Fibroblast of peridontal ligament (primary cell): Measurements from ENCODE around the gene ITPRIPL2.

Source experiments
- DNase-seq: peaks from one replicate; pipeline ENCODE4 v3.0.0-alpha.2; 2010; ENCODE audit errors: extremely low read depth

The ITPRIPL2 gene

GRCh38 chr16:19142939-19143598 is 29.3 kb downstream of the ITPRIPL2 start:
- no peak for DNase-seq

GRCh38 chr16:19143599-19143956 is 29.8 kb downstream of the ITPRIPL2 start:
- DNase-seq: no peak

GRCh38 chr16:19145010-19145409 is 31.2 kb downstream of the ITPRIPL2 start:
- no peak for DNase-seq

DNA sequence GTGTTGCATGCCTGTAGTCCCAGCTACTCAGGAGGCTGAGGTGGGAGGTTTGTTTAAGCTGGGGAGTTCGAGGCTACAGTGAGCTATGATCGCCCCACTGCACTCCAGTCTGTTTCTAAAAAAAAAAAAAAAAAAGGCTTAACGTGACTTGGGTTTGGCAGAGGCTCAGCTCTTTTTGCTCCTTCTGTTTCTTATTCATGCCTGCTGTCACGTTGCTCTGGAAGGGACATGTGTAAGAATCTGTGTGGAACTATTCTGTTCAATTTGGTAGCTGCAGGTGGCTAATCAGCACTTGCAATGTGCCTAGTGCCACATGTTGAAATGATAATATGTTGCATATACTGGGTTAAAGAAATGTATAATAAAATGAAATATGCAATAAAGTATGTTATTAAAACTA is 33.4 kb downstream of the ITPRIPL2 start:
- no peak for DNase-seq

- no peak for DNase-seq
These were observed 33.9 kb downstream of the ITPRIPL2 start for GRCh38 chr16:19147627-19148026.

- DNase-seq: no peak
These were observed 34.4 kb downstream of the ITPRIPL2 start for GRCh38 chr16:19148189-19148588.

DNA sequence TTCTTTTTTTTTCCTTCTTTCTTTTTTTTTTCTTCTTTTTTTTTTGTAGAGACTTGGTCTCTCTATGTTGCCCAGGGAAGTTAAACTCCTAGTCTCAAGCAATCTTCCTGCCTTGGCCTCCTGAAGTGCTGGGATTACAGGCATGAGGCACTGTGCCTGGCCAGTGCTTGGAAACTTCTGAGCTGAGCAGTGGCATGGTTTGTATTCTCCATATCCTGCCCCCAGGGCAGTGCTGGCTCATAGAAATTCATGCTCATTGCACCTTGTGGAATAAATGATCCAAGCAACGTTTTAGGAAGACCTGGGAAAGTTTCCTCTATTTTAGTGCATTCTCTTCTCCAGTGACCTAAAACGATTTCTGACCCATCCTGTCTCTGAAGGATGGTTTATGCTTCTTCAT is 37.5 kb downstream of the ITPRIPL2 start:
- DNase-seq: no peak

GRCh38 chr16:19152042-19152441 is 38.3 kb downstream of the ITPRIPL2 start:
- DNase-seq: no peak

DNA sequence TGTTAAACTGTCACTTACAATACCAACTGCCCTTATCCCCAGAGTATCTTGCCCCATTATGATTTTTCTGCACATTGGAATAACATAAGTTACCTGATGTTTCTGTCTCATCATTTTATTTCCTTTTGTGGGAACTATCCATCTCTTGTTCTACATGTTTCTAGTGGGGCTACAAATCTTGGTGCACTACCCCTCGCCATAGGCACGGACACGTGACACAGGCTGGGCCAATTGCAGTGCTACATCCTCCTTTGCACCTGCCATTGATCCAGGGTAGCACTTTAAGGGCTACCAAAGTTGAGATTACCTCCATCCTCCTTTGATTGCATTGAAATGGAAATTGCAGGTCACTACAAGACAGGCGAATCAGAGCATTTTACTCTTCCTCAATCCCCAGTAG is 40.1 kb downstream of the ITPRIPL2 start:
- no peak for DNase-seq

DNA sequence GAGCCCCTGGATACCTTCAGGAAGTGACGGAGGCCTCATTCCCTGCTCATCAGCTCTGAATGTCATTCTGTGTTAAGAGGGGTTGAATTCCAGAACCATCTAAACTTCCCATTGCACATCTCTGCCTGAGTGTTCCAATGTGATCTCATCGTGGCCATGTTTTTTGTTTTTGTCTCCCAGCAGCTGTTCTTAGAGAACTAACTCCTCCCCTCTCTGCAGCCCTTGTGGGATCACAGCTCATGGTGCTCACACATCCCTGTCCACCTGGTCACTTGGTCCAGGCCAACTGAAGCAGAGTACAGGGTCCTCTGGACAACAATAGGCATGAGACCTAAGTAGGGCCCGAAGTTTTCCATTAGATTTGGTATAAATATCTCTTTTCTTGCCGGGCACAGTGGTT is 48.3 kb downstream of the ITPRIPL2 start:
- no peak for DNase-seq

DNA sequence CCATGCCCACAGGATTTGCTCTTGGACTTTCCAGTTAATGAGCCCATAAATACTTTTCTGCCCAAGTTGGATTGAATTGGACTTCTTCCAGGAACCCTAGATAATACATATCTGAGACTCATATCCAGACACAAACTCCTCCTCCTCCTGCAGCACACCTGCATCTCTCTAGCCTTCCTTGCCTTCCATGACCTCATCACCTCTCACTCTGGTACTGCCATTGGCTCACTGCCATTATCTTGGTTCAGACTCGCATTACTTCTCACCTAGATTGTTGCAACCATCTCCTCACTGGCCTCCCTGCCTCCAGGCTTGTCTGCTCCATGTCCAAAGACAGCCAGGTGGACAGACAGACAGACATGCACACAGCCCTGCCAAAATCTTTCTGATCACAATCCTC is 49.5 kb downstream of the ITPRIPL2 start:
- DNase-seq: no peak

GRCh38 chr16:19164285-19164684 is 50.5 kb downstream of the ITPRIPL2 start:
- no peak for DNase-seq

DNA sequence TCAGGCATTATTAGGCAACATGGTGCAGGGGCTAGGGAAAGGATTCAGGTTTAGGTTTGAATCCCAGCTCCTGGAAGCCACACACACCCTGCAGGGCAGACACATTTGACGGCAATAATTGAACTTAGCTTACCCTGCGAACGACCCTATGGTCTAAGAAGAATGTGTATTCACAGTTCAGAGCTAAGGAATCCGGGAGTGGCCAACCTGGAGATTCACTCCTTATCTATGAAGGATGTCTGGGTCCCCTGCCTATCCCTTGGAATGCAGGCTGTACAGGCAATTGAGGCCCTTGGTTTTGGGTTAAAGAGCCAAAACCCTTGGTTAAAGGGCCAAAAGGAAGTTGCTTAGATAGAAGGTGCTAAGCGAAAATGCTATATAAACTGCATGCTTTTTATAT is 51.3 kb downstream of the ITPRIPL2 start:
- no peak for DNase-seq

- no peak for DNase-seq
These were observed 52.7 kb downstream of the ITPRIPL2 start for GRCh38 chr16:19166500-19166899.

DNA sequence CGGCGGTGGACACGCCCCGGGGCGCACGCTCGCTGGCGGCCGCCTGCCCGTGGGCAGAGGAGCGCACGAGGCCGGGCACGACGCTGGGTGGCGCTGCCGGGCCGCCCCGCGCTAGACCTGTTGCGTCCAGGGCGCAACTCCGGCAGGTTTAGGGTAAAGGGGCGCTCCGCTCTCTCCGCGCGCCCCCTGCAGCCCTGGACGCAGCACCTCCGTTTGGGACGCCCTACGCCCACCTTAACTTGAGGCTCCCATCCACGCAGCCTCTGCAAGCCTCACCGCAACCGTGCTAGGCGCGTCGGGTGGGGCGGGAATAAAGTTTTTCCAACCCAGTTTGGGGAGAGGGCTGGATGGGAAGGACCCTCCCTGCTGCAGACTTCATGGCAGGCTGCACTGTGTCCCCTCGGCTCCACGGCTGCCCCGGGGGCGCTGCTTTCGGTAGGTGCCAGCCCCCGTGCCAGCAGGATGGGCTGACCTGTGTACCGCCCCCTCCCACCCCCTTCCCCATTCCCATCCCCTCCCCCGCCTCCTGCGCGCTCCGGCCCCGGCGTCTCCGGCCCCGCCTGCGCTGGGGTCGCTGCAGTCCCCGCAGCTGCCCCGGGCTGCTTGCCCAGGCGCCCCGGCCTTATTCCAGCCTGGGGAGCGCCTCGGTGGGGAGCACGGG is 54.1 kb downstream of the ITPRIPL2 start, which contains the start of gene SYT17:
SYT17 (plus strand) TSS at position 531 of the 661 bp plus-strand sequence. CDS start 407 bp downstream, outside the sequence.
- DNase-seq: peak; percentile 15

DNA sequence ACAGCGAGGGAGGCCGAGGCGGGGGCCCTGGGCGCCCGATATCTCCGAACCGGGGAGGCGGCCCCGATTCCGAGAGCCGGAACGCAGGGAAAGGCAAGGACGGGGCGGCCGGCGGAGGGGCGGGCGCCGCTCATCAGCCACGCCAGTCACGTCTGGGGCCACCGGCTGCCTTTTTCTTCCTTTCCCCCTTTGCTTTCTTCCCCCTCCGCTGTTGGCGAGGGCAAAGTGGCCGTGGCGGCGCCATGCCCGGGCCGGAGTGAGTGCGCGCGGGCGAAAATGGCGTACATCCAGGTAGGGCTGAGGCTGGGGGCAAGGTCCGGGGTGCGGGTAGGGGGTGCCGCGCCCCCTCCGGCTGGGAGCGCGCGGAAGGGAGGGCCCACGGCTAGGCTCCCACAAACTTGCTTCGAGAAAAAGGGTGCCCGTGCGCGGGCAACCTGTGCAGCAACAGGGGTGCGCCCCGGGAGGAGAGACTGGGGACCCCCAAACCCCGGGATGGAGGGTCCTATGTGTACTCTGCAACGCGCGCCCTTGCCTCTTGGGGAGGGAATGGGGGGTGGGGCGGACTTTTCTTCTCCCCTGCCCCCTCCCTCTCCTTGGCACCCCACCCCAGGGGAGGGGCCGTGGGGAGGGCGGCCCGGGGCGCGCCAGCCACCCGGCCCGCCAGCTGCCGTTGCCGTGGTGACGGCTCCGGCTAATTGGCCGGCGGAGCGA is 54.8 kb downstream of the ITPRIPL2 start:
- no peak for DNase-seq

GRCh38 chr16:19169082-19169639 is 55.4 kb downstream of the ITPRIPL2 start:
- no peak for DNase-seq

DNA sequence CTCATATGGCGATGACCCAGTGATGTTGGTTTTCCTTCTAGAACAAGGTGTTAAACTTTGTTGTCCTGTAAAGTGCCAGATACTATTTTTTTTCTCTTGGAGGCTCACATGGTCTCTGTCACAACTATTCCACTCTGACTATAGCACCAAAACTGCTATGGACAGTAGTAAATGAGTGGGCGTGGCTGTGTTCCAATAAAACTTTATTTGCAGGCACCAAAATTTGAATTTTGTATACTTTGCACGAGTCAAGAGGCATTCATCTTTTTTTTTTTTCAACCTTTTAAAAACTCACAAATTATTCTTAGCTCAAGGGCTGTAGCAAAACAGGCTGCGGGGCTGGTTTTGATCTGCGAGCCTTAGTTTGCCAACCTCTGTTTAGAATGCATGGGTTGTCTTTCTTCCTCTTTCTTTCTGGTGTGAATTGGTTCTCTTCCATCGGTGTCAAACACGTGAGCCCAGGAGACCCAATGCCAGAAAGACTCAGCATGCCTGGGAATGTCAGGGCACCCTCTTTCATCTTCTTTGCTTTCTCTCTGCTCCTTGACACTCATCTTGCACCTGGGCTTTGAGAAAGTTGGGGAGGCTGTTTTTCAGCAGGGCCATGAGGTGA is 56.4 kb downstream of the ITPRIPL2 start:
- DNase-seq: no peak
